Fibroblast of skin of right quadriceps (primary cell): Measurements from ENCODE around the gene ZFP42.
A peak's percentile ranks its signal among the peaks of the same experiment; 100 is the strongest.
"Not testable (repeated sequence)": the region's sequence is repeated elsewhere in the genome, so short reads cannot be mapped to it uniquely, and the experiment has no call there.

Experiments
- DNase-seq: peaks from one replicate; pipeline ENCODE4 v3.0.0-alpha.2; 2013

Gene ZFP42

GRCh38 chr4:187995322-187996207, at the start of gene ZFP42:
ZFP42 (plus strand) TSS chr4:187995771; CDS start chr4:188002808, 7,037 bp downstream.
- DNase-seq, result no peak

GRCh38 chr4:187961171-187961570, 34.4 kb upstream of the ZFP42 start:
- no peak for DNase-seq

DNA sequence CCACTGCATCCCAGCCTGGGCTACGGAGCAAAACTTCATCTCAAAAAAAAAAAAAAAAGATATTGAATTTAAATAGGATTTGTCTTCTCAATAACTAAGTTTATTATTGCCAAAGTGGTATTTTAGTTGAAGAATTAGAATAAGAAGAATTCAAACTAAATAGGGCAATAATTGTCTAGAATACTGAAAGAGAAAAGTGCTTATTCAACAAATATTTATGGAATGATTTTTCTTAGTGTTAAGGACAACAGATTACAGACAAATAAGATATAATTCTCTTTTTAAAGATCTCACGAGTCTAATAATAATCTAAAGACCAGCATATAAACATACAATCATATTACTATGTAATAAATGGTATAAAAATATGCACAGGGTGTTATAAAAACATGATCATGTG, 33.6 kb upstream of the ZFP42 start:
- DNase-seq, result no peak

- DNase-seq, result no peak
These were observed 32.6 kb upstream of the ZFP42 start for GRCh38 chr4:187962926-187963325.

DNA sequence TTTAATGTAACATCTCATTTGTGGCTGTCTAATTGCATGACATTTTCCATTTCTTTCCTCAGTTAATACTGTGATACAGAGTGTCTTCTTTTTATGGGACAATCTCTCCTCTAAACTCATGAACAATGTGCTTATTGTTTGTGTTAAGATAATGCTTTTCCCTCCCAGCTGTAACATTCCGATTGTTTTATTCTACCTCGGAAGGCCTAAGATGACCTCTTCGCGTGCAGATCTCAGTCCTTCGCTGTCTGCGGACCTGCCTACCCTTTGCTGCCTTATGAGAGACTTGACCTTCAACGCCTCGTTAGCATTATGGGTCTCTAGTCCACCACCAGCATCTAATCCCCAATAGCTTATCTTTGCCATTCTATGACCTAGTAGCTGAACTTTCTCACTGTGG, 29.8 kb upstream of the ZFP42 start:
- DNase-seq, result no peak

- DNase-seq, result no peak
These were observed 23.4 kb upstream of the ZFP42 start for GRCh38 chr4:187972135-187972534.

DNA sequence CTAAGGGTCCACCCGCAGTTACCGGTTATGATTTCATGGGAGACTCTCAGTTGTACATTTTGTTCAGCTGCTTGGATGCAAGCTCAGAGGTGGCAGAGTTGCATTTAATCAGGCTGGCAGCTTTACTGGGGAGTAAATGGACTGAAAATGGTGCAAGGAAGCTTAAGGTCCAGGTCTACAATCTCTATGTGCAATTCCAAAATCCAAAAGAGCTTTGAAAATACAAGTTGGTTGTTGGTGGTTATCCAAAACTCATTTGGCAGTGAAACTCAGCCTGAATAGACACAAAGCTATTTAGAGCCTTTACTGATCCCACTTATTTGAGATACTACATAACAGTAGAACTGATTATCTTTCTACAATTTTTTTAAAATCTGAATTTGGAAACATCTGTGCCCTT, 11.8 kb upstream of the ZFP42 start:
- DNase-seq, result no peak

- no peak for DNase-seq
These were observed 2.6 kb upstream of the ZFP42 start for GRCh38 chr4:187992971-187993370.

GRCh38 chr4:187993827-187994226, 1.7 kb upstream of the ZFP42 start:
- DNase-seq, result no peak

DNA sequence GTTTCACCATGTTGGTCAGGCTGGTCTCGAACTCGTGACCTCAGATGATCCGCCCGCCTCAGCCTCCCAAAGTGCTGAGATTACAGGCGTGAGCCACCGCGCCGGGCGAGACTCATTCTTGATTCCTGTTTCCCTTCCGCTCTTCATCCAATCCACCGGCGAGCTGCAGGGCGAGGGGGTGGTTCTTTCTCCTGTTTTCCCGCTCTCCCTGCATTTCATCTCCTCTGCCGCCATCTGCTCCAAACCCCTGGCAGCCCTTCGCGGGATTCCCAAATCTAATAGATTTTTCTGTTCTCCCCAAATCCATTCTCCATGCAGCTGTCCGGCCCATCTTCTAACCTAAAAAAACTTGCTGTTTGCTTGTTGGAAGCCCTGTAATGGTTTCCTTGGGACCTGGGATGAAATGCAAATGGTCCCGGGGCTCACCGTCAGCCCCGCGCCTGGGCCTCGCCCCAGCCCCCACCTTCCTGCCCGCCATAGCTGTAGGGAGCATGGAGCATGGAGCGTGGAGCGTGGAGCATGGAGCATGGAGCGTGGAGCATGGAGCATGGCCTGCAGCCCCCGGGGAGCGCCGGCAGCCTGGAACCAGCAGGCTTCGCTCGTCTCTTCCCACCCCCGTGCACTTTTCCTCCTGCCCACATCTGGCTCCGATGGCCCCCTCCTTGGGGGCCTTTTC, 1.1 kb downstream of the ZFP42 start:
- DNase-seq, result no peak

DNA sequence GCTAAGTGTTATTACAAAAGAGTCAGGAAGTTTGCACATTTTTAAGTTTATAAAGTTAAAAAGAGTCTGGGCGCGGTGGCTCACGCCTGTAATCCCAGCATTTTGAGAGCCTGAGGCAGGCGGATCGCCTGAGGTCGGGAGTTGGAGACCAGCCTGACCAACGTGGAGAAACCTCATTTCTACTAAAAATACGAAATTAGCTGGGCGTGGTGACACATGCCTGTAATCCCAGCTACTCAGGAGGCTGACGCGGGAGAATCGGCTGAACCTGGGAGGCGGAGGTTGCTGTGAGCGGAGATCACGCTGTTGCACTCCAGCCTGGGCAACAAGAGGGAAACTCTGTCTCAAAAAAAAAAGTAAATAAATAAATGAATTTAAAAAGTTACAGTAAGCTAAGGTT, 2.4 kb downstream of the ZFP42 start:
- DNase-seq, result not testable (repeated sequence)

DNA sequence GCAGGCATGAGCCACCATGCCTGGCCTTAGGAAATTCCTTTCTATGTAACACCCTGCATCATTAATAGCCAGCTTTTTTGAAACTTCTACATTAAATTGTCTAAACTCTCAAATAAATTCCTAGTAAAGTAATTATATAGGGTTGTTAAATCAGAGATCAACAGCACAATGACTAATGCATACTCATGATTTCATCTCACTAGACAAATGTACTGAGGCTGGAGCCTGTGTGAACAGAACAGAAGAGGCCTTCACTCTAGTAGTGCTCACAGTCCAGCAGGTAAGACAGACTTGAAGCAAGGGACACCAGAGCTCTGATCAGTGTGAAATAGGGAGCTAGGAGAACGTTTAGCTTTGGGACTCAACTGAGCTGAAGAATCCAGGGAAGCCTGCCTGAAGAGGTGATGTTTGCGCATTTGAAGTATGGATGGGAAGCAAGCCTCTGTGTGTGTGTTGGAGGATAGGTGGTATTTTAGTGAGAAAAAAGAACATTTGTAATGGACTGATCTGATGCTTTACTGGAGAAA, 3.9 kb downstream of the ZFP42 start:
- peak; percentile 9 for DNase-seq

GRCh38 chr4:188002323-188002722, 6.8 kb downstream of the ZFP42 start:
- DNase-seq, result no peak

- no peak for DNase-seq
These were observed 7.2 kb downstream of the ZFP42 start for GRCh38 chr4:188002751-188003150.

- no peak for DNase-seq
These were observed 10.0 kb downstream of the ZFP42 start for GRCh38 chr4:188005561-188005960.

DNA sequence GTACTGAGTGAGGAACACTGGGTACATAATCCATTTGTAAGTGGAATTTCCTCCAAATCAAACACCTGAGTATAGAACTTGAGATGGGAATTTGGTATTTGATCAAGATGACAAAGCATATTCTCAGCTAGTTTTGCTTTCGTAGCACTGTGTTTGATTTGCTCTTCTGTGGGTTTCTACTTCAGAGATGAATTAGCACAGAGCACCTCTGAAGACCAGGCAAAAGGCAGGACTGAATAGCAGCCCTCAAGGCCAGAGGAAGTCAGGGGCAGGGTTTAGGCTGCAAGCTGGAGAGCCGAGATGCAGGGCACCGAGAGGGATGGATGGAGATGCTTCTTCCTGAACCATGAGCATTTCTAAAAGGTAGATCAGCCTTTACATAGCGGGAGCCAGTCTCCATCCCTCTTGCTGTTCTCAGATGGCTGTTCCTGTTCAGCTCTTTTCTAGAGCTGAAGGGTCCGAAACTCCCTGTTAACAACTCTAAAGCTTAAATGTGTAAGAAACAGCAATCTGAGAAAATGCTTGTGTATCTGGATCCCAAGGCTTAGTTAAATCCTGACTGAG, 10.8 kb downstream of the ZFP42 start:
- DNase-seq, result no peak

GRCh38 chr4:188008377-188008776, 12.8 kb downstream of the ZFP42 start:
- DNase-seq, result peak; percentile 85

DNA sequence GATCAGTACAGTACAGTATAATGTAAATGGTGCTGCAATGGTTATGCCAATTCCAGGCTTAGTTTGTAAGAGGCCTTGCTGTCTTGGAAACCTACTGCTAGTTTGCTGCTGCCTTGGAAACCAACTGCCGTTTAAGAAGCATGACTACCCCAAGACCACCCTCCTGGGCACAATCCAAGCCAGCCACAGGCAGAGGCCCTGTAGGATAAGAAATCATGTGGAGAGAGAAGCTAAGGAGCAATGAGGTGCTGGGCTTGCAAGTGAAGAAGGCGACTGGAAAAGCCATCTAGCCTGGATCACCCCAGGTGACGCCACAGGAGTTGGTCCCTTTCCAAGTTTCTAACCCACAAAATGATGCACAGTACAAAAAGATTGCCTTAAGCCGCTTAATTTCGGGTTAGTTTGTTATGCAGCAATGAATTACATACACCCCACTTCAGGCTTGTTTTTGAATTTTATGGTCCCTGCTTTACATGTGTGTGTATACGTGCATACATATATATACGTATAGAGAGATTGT, 16.9 kb downstream of the ZFP42 start:
- no peak for DNase-seq

DNA sequence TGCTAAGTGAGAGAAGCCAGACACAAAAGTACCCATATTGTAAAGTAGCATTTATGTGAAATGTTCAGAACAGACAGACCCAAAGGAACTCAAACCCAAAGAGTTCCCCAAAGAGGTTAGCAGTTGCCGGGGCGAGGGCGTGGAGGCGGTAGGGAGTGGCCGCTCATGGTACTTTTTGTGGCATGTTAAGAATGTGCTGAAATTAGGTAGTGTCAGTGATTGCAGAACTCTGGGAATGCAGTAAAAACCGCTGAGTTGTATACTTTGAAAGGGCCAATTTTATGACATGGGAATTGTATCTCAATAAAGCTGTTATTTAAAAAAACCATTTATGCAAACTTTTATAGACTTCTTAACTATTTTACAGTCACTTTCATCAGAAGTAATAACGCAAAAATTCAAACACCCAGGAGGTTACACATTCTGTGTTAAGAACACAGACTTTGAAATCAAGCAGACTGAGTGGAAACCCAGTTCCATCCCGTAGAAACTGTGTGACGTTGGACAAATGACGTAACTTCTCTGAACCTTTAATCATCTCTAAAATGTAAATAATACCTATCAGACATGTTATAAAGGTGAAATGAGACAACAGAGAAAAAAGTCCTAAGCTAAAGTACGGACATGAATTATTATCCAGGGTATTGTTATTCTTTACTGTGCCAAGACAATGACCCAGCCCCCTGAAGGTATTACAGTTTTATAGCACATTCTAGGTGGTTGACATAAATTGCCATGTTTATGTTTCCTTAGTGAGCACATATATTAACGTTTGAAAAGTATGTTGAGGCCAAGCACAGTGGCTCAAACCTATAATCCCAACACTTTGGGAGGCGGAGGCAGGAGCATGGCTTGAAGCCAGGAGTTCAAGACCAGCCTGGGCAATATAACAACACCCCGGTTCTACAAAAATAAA, 19.7 kb downstream of the ZFP42 start:
- DNase-seq, result peak; percentile 20

- no peak for DNase-seq
These were observed 21.2 kb downstream of the ZFP42 start for GRCh38 chr4:188016754-188017153.

GRCh38 chr4:188018262-188018661, 22.7 kb downstream of the ZFP42 start:
- DNase-seq, result no peak

GRCh38 chr4:188021548-188022249, 26.1 kb downstream of the ZFP42 start:
- DNase-seq, result no peak
